Fibroblast of mammary gland (primary cell): ENCODE data around the gene TOMT.

Experiments used
- DNase-seq: peaks from one replicate; pipeline ENCODE4 v3.0.0-alpha.2; 2010; ENCODE audit warnings: low read depth
- H3K4me3 ChIP-seq: 2 replicates; pipeline ENCODE4 v1.5.1; 2011; ENCODE audit warnings: low read depth, mild to moderate bottlenecking, low read length, moderate library complexity; ENCODE audit not compliant: control insufficient read depth
- TF ChIP-seq, protein P1 (sequence below): conservative IDR thresholded peaks from 2 replicates; pipeline ENCODE4 v1.5.1; 2011; ENCODE audit warnings: low read depth, low read length, inconsistent platforms; ENCODE audit not compliant: control insufficient read depth, insufficient read depth

Gene TOMT, protein sequence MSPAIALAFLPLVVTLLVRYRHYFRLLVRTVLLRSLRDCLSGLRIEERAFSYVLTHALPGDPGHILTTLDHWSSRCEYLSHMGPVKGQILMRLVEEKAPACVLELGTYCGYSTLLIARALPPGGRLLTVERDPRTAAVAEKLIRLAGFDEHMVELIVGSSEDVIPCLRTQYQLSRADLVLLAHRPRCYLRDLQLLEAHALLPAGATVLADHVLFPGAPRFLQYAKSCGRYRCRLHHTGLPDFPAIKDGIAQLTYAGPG

DNA sequence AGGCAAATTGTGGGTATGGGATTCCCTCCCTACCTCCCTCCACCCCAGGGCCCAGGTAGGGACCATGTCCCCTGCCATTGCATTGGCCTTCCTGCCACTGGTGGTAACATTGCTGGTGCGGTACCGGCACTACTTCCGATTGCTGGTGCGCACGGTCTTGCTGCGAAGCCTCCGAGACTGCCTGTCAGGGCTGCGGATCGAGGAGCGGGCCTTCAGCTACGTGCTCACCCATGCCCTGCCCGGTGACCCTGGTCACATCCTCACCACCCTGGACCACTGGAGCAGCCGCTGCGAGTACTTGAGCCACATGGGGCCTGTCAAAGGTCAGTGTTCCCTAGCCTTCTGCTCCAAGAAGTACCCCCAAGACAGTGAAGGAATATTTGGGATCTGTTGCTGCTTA is at the start of gene TOMT:
Gene TOMT, plus strand, starts transcription at position 37 of the 400 bp plus-strand sequence. Its CDS starts 28 bp downstream, at position 65.
- H3K4me3 ChIP-seq, result no peak within 1 kb of the TSS
- DNase-seq, result no peak

DNA sequence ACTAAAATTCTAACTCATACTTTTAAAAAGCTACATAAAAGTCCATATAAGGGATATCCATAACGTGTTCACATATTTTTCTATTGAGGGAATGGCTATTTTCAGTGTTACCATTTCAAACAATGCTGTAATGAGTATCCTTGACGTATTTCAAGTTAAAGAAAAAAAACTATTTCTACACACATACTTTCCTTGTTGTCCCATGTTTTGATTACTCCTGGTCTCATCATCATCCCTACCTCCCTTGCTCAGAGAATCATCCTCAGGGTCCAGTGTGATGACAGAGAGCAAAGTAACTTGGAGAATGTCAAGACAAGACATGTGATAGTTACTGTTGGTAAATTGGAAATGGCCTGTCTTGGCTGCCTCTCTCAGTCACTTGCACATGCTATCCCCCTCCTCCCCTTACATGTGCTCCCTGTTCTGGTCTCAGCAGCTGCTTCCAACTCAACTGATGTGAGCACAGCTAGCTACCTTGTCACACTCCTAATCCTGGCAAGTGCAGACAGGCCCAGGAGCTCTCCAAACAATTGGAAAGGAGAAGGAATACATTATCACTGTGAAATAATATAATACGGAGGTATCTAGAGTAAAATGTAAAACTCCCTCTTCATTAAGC is 47.2 kb upstream of the TOMT start:
- no peak overlapping the region for H3K4me3 ChIP-seq
- TF ChIP-seq, protein P1, sequence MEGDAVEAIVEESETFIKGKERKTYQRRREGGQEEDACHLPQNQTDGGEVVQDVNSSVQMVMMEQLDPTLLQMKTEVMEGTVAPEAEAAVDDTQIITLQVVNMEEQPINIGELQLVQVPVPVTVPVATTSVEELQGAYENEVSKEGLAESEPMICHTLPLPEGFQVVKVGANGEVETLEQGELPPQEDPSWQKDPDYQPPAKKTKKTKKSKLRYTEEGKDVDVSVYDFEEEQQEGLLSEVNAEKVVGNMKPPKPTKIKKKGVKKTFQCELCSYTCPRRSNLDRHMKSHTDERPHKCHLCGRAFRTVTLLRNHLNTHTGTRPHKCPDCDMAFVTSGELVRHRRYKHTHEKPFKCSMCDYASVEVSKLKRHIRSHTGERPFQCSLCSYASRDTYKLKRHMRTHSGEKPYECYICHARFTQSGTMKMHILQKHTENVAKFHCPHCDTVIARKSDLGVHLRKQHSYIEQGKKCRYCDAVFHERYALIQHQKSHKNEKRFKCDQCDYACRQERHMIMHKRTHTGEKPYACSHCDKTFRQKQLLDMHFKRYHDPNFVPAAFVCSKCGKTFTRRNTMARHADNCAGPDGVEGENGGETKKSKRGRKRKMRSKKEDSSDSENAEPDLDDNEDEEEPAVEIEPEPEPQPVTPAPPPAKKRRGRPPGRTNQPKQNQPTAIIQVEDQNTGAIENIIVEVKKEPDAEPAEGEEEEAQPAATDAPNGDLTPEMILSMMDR, result no peak
- DNase-seq, result no peak

More for the DNA sequence above, at the start of gene TOMT:
- TF ChIP-seq, protein P1, result no peak

- H3K4me3 ChIP-seq, result no peak overlapping the region
- DNase-seq, result no peak
- TF ChIP-seq, protein P1, result no peak
These were observed 43.9 kb upstream of the TOMT start for GRCh38 chr11:72061739-72062396.

DNA sequence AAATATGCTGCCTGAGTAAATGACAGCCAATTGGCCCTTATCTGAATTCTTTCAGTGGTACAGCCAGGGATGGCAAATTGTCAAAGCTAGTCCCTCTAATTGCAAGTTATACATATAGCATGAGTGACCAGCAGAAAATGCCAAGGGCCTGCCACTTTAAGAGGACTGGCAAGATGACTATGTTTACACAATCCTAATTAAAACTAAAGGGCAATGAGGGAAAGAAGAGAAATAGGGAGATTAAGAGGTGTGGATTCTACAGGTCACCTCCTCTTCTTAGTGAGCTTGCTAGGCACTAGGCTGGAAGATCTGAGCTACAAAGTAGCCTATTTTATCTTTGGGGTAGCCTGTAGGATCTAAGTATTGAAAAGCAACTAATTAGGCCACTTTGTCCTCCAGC is 38.9 kb upstream of the TOMT start:
- no peak for DNase-seq
- no peak overlapping the region for H3K4me3 ChIP-seq
- TF ChIP-seq, protein P1, result no peak

GRCh38 chr11:72067266-72067665 is 38.5 kb upstream of the TOMT start:
- no peak for DNase-seq
- TF ChIP-seq, protein P1, result no peak
- no peak overlapping the region for H3K4me3 ChIP-seq

- DNase-seq, result no peak
- no peak overlapping the region for H3K4me3 ChIP-seq
- TF ChIP-seq, protein P1, result no peak
These were observed 38.0 kb upstream of the TOMT start for GRCh38 chr11:72067676-72068075.
